ENCODE data around the gene SUSD3.

SUSD3 gene

DNA sequence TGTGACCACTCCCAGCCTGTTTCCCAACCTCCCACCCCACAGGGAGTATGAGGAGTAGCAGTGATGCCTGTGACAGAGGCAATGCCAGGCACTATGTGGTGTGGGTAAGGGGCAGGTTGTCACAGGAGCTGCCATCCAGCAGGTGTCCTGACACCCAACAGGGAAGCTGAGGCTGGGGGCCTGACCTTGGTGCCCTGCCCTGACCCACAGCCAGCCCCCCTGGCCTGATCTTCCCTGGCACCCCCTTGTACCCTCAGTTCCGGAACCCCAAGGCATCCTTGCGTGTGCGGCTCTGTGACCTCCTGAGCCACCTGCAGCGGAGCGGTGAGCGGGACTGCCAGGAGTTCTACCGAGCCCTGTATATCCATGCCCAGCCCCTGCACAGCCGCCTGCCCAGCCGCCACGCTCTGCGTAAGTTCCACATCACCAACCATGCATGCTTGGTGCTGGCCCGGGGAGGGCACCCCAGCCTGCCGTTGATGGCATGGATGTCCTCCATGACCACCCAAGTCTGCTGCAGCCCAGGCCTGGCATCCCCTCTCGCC is 51.9 kb downstream of the SUSD3 start:
- H3K4me3 ChIP-seq (ENCODE audit: insufficient read depth, low read depth, low read length, poor library complexity, severe bottlenecking), result no peak overlapping the region
- no peak for DNase-seq
- no peaks in the 10 kb centered on the region for H3K27me3 ChIP-seq (replicated peaks; ENCODE audit: control insufficient read depth, insufficient read depth, low read length, poor library complexity, severe bottlenecking)
- peaks cover 37% of the 10 kb centered on the region for H3K36me3 ChIP-seq (ENCODE audit: control insufficient read depth, insufficient read depth, low read length)
- peaks cover 38% of the 10 kb centered on the region for H3K4me1 ChIP-seq (ENCODE audit: control insufficient read depth, insufficient read depth, low read length, poor library complexity, severe bottlenecking)
- no peaks in the 10 kb centered on the region for H3K9me3 ChIP-seq (ENCODE audit: control insufficient read depth, low read length)
- H3K27ac ChIP-seq (ENCODE audit: insufficient read depth, low read length, poor library complexity, severe bottlenecking), result no peak overlapping the region

DNA sequence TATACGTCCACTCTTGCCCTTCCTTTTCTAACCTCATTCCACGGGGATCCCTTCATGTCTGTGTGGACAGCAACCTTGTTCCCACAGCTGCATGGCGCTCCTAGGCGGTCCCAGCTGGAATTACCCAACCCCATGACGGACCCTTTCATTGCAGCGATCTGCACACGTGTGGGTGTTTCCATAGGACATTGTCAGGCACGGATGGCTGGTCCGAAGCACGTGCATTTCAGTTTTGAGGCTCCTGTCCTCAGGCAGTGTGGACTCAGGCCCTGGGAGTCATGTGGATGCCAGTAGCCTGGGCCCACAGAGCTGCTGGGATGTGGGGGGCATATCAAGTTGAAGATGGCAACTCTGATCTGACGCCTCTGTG is 52.5 kb downstream of the SUSD3 start:
- peaks cover 37% of the 10 kb centered on the region for H3K36me3 ChIP-seq (ENCODE audit: control insufficient read depth, insufficient read depth, low read length)
- no peak overlapping the region for H3K27ac ChIP-seq (ENCODE audit: insufficient read depth, low read length, poor library complexity, severe bottlenecking)
- peaks cover 34% of the 10 kb centered on the region for H3K4me1 ChIP-seq (ENCODE audit: control insufficient read depth, insufficient read depth, low read length, poor library complexity, severe bottlenecking)

DNA sequence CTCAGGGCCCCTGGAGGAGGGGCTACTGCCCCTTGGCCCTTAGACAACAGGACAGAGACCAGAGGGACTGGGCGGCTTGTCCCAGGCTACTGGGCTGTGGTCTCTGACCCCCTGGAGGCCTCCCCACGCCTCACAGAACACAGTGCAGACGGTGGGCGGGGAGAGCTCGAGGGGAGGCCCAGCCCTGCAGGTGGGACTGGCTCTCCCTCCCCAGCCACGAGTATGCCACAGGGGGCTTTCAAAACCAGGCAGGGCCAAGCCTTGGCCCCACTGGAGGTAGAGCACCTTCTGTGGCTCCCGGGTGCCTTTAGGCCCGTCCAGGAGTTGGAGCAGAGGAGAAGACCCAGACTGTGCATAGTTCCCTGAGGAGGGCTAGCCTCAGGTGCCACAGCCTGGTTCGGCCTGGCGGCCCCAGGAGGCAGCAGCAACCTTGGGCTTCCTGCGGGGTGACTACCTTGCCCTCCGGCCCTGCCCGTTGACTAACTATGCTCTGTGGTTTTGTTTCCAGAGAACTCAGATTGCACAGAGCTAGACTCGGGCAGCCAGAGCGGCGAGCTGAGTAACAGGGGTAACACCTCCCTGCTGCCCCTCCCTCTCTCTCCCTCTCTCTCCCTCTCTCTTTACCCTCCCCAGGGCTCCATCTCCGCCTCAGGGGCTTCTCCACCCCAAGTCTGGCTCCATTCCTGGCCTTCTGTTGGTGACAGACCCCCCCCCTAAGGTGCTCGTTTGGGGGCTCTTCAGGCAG is 53.0 kb downstream of the SUSD3 start:
- H3K9me3 ChIP-seq (ENCODE audit: control insufficient read depth, low read length), result no peaks in the 10 kb centered on the region
- no peaks in the 10 kb centered on the region for H3K27me3 ChIP-seq (replicated peaks; ENCODE audit: control insufficient read depth, insufficient read depth, low read length, poor library complexity, severe bottlenecking)
- no peak overlapping the region for H3K27ac ChIP-seq (ENCODE audit: insufficient read depth, low read length, poor library complexity, severe bottlenecking)
- peaks cover 37% of the 10 kb centered on the region for H3K36me3 ChIP-seq (ENCODE audit: control insufficient read depth, insufficient read depth, low read length)
- no peak for DNase-seq
- peaks cover 29% of the 10 kb centered on the region for H3K4me1 ChIP-seq (ENCODE audit: control insufficient read depth, insufficient read depth, low read length, poor library complexity, severe bottlenecking)
- no peak overlapping the region for H3K4me3 ChIP-seq (ENCODE audit: insufficient read depth, low read depth, low read length, poor library complexity, severe bottlenecking)

More for the DNA sequence above, 52.5 kb downstream of the SUSD3 start:
- Histone ChIP-seq H3K9me3 (ENCODE audit: control insufficient read depth, low read length) (no peaks in the 10 kb centered on the region), H3K4me3 (ENCODE audit: insufficient read depth, low read depth, low read length, poor library complexity, severe bottlenecking) (no peak overlapping the region), H3K27me3 (replicated peaks; ENCODE audit: control insufficient read depth, insufficient read depth, low read length, poor library complexity, severe bottlenecking) (no peaks in the 10 kb centered on the region)
- no peak for DNase-seq

DNA sequence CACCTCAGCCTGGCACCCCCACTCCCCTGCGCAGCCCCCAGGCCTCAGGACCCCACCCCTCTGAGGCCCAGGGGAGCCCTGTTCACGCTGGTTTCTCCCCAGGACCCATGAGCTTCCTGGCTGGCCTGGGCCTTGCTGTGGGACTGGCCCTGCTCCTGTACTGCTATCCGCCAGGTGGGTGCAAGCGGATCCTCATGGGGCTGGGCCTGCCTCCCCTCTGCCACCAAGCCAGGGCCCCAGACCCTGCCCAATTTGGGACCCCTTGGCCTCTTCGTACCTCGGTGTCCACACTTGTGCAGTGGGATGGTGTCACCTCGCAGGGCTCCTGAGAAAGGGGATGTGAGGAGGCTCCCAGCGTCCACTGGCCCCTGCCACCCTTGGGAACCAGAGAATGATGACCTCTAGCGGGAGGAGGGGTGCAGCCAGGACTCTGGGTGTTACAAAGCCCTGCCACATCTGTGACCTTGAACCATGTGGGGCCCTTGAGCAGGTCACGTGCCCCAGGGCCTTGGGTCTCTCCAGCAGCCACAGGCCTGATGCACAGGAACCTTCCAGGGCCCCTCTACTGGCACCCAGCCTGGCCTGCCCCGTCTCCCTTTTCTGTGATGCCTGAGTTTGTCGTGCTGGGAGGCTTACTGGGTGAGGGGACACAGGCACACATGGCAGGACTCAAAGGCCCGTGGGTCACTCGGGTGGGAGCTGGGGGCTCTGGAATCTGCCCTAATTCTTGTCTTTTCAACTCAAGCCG is 53.8 kb downstream of the SUSD3 start:
- H3K27me3 ChIP-seq (replicated peaks; ENCODE audit: control insufficient read depth, insufficient read depth, low read length, poor library complexity, severe bottlenecking), result no peaks in the 10 kb centered on the region
- H3K4me3 ChIP-seq (ENCODE audit: insufficient read depth, low read depth, low read length, poor library complexity, severe bottlenecking), result no peak overlapping the region
- peaks cover 37% of the 10 kb centered on the region for H3K36me3 ChIP-seq (ENCODE audit: control insufficient read depth, insufficient read depth, low read length)
- H3K27ac ChIP-seq (ENCODE audit: insufficient read depth, low read length, poor library complexity, severe bottlenecking), result no peak overlapping the region
- peaks cover 24% of the 10 kb centered on the region for H3K4me1 ChIP-seq (ENCODE audit: control insufficient read depth, insufficient read depth, low read length, poor library complexity, severe bottlenecking)
- DNase-seq, result no peak
- no peaks in the 10 kb centered on the region for H3K9me3 ChIP-seq (ENCODE audit: control insufficient read depth, low read length)

DNA sequence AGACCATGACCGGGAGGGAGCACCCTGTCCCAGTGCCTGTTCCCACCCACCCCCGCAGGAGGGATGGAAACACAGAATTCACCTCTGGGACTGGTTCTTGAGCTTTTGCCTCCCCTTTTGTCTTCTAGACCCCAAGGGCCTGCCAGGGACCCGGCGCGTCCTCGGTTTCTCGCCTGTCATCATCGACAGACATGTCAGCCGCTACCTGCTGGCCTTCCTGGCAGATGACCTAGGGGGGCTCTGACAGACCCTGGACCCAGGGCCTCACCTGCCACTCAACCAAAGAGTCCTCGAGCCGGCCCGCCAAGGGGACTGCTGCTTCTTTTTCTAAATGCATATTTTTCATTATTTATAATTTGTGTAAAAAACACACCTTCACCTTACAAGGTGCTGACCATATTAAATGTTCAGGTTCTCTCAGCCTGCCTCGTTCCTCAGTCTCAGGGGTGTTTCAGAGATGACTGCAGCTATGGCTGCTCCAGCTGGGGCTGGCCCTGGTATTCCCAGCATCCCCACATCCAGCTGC is 54.4 kb downstream of the SUSD3 start:
- H3K27me3 ChIP-seq (replicated peaks; ENCODE audit: control insufficient read depth, insufficient read depth, low read length, poor library complexity, severe bottlenecking), result no peaks in the 10 kb centered on the region
- H3K4me3 ChIP-seq (ENCODE audit: insufficient read depth, low read depth, low read length, poor library complexity, severe bottlenecking), result no peak overlapping the region
- H3K27ac ChIP-seq (ENCODE audit: insufficient read depth, low read length, poor library complexity, severe bottlenecking), result no peak overlapping the region
- no peaks in the 10 kb centered on the region for H3K9me3 ChIP-seq (ENCODE audit: control insufficient read depth, low read length)
- H3K4me1 ChIP-seq (ENCODE audit: control insufficient read depth, insufficient read depth, low read length, poor library complexity, severe bottlenecking), result peaks cover 19% of the 10 kb centered on the region
- H3K36me3 ChIP-seq (ENCODE audit: control insufficient read depth, insufficient read depth, low read length), result peaks cover 33% of the 10 kb centered on the region
- DNase-seq, result no peak

DNA sequence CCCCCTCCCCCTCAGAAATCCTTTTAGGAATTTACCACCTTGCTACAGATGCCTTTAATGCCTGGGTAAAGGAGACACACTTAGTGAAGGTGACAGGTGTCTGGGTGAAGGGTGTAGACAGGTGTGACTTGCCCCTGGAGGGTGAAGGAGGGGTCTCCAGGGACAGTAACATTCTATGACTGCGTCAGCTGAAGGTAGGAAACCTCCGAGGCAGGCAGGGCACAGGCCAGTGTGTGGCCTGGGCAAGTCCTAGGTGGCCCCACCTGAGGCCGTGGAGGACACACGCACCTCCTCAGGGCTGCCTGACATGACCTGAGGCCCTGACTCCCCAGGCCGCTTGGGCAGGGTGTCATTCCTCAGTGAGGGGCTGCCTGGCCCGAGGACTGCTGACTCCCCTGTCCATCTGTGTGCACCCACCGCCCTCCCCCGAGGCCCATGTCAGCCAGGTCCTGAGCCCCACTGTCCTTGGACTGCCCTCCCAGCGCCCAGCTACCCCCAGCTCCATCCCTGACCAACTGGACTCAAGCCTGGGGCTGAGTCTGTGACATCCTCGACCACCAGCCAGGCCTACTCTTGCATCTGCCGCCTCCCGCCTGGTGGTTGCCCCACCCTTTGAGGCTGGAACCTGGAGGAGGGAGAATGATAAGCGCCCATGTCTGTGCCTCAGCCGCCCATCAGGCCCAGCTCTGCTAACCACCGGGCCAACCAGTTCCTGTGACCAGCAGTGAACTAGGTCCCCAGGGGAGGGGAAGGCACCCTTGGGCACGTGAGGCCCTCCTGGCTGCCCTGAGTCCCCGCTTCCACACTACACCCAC is 55.9 kb downstream of the SUSD3 start:
- H3K27ac ChIP-seq (ENCODE audit: insufficient read depth, low read length, poor library complexity, severe bottlenecking), result no peak overlapping the region
- H3K4me1 ChIP-seq (ENCODE audit: control insufficient read depth, insufficient read depth, low read length, poor library complexity, severe bottlenecking), result peaks cover 10% of the 10 kb centered on the region
- DNase-seq, result no peak

DNA sequence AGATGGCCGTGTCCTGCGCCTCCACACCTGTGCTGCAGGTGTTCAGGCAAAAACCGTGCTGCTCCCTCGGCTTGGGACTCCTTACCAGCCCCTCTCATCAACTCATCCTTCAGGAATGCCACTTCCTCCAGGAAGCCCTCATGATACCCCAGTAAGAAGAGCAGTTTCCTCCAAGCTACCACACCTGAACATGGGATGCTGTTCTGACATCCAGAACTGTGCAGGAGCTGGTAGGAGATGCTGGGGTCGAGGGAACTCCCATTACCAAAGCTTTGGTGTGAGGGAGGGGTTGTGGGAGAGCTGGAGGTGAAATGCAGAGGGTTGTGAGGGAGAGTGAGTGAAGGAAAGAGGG is 56.5 kb downstream of the SUSD3 start:
- Histone ChIP-seq H3K9me3 (ENCODE audit: control insufficient read depth, low read length) (no peaks in the 10 kb centered on the region), H3K36me3 (ENCODE audit: control insufficient read depth, insufficient read depth, low read length) (peaks cover 32% of the 10 kb centered on the region), H3K4me1 (ENCODE audit: control insufficient read depth, insufficient read depth, low read length, poor library complexity, severe bottlenecking) (peaks cover 15% of the 10 kb centered on the region), H3K4me3 (ENCODE audit: insufficient read depth, low read depth, low read length, poor library complexity, severe bottlenecking) (no peak overlapping the region), H3K27ac (ENCODE audit: insufficient read depth, low read length, poor library complexity, severe bottlenecking) (no peak overlapping the region), H3K27me3 (replicated peaks; ENCODE audit: control insufficient read depth, insufficient read depth, low read length, poor library complexity, severe bottlenecking) (no peaks in the 10 kb centered on the region)
- DNase-seq, result no peak

More for the DNA sequence above, 55.9 kb downstream of the SUSD3 start:
- no peaks in the 10 kb centered on the region for H3K9me3 ChIP-seq (ENCODE audit: control insufficient read depth, low read length)
- H3K36me3 ChIP-seq (ENCODE audit: control insufficient read depth, insufficient read depth, low read length), result peaks cover 32% of the 10 kb centered on the region
- H3K27me3 ChIP-seq (replicated peaks; ENCODE audit: control insufficient read depth, insufficient read depth, low read length, poor library complexity, severe bottlenecking), result no peaks in the 10 kb centered on the region
- no peak overlapping the region for H3K4me3 ChIP-seq (ENCODE audit: insufficient read depth, low read depth, low read length, poor library complexity, severe bottlenecking)

DNA sequence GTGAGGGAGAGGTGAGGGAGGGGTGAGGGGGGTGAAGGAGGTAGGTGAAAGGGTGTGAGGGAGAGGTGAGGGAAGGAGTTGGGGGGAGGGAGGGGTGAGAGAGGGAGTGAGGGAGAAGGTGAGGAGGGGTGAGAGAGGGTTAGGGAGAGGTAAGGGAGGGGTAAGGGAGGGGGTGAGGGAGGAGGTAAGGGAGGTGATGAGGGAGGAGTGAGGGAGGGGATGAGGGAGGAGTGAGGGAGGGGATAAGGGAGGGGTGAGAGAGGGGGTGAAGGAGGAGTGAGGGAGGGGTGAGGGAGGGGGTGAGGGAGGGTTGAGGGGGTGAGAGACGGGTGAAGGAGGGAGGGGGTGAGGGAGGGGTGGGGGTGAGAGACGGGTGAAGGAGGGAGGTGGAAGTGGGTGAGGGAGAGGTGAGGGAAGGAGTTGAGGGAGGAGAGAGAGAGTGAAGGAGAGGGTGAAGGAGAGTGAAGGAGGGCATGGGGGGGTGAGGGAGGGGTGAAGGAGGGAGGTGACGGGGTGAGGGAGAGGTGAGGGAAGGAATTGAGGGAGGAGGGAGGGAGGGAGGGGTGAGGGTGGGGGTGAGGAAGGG is 57.1 kb downstream of the SUSD3 start:
- Histone ChIP-seq H3K9me3 (ENCODE audit: control insufficient read depth, low read length) (no peaks in the 10 kb centered on the region), H3K27ac (ENCODE audit: insufficient read depth, low read length, poor library complexity, severe bottlenecking) (no peak overlapping the region), H3K4me1 (ENCODE audit: control insufficient read depth, insufficient read depth, low read length, poor library complexity, severe bottlenecking) (peaks cover 19% of the 10 kb centered on the region), H3K4me3 (ENCODE audit: insufficient read depth, low read depth, low read length, poor library complexity, severe bottlenecking) (no peak overlapping the region), H3K27me3 (replicated peaks; ENCODE audit: control insufficient read depth, insufficient read depth, low read length, poor library complexity, severe bottlenecking) (no peaks in the 10 kb centered on the region), H3K36me3 (ENCODE audit: control insufficient read depth, insufficient read depth, low read length) (peaks cover 26% of the 10 kb centered on the region)
- DNase-seq, result no peak

DNA sequence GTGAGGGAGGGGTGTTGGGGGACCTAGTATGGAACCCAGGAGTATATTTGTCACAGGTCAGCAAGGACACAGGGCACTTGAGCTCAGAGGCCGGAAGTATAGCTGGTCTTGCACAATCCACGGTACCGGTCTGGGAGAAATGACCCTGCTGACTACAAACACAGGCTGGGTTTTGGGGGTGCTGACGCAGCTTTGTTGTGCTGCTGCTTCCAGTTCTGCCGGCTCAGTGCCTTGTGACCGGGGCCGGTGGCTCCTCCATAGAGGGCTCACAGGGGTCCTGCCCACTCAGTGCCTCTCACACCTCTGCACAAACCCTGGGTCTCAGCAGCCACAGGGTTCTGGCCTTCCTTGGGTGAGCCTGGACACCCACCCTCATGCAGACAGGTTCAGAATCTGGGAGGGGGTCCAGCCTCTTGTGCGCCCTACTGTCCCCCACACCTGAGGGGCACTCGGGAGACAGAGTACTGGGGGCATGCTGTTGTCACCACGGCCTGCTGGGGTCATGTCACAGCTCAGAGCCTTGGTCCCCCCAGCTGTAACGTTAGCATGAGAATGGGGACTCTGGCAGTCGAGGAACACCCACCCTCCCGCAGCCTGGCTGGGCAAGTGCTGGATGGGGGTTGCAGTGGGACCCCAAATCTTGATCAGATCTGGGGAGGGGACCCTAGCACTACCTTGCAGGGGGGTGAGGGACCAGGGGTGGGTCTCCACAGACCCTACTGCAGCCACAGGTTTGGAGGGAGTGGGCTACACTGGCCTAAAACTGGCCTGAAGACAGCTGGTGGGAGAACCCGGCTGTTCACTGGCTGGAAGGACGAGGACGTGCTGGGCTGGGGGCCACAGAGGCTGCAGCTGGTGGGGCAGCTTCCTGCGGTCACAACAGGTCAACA is 57.8 kb downstream of the SUSD3 start:
- H3K9me3 ChIP-seq (ENCODE audit: control insufficient read depth, low read length), result no peaks in the 10 kb centered on the region
- H3K4me3 ChIP-seq (ENCODE audit: insufficient read depth, low read depth, low read length, poor library complexity, severe bottlenecking), result no peak overlapping the region
- no peak overlapping the region for H3K27ac ChIP-seq (ENCODE audit: insufficient read depth, low read length, poor library complexity, severe bottlenecking)
- H3K36me3 ChIP-seq (ENCODE audit: control insufficient read depth, insufficient read depth, low read length), result peaks cover 23% of the 10 kb centered on the region
- peaks cover 19% of the 10 kb centered on the region for H3K4me1 ChIP-seq (ENCODE audit: control insufficient read depth, insufficient read depth, low read length, poor library complexity, severe bottlenecking)
- H3K27me3 ChIP-seq (replicated peaks; ENCODE audit: control insufficient read depth, insufficient read depth, low read length, poor library complexity, severe bottlenecking), result no peaks in the 10 kb centered on the region
- no peak for DNase-seq
